ENCODE measurements around the gene SELENOM.

SELENOM gene, protein sequence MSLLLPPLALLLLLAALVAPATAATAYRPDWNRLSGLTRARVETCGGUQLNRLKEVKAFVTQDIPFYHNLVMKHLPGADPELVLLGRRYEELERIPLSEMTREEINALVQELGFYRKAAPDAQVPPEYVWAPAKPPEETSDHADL

DNA sequence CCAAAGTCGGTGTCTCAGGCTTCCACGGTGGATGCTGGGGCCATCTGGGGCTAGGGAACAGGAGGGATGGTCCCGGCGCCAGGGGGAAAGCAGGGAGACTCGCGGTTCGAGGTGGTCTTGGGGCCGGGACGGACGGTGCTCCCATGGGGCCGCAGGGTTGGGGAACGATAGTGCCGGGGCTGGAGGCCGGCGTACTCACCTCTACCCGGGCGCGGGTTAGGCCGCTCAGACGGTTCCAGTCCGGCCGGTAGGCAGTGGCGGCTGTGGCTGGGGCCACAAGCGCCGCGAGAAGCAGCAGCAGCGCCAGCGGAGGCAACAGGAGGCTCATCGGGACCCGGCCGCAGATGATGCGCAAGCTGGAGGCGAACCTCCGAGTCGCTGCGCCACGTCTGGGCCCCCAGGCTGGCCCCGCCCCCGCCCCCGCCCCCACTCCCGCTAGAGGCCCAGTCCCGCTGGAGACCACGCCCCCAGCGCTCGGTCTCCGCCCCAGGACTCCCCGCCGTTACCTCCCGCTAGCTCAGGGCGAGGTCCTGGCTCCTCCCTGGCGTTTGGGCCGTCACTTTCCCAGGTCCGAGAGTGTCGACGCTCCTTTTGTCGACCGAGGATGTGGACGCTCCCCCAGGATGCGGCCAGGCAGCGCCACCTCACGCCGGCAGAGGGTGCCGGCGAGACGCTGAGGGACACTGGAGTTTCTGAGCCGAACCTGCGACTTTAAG lies at the start of gene SELENOM:
SELENOM (minus strand) TSS at position 391 of the 716 bp plus-strand sequence; CDS start at position 328, 63 bp downstream.
- FAIRE-seq, result peak; percentile 33

DNA sequence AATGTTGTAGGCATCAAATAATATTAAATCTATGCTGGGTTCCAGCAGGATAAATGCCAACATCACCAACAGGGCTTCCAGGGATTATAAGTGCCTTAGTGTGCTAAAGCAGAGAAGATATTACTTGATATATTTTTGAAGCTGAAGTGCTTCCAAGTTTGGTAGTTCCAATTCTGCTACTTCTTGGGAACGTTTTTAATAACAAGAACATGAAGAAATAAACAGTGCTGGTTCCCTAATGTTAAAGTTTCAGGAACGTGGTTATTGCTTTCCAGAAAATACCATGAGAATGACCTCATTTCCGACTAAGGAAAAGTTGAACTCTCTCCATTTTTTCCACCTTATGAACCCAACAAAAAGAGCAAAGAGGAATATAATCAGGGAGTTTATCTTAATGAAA lies 48.1 kb upstream of the SELENOM start:
- no peak for FAIRE-seq

DNA sequence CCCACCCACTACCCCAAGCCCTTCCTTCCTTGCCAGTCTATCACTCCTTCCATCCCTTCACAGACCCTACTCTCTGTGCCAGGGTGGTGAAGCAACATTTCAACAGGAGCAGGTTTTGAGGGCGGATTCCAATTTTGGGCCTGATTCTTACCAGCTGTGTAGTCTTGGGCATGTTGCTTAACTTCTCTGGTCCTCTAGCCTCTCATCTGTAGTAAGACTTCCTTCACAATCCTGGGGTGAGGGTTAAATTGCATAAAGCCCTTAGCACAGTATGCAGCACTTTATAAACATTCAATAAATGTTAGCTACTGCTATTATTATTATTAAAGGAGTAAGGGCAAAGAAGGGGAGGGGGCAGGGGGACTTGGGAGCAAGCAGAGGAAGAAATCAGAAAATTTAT lies 47.6 kb upstream of the SELENOM start:
- FAIRE-seq, result no peak

DNA sequence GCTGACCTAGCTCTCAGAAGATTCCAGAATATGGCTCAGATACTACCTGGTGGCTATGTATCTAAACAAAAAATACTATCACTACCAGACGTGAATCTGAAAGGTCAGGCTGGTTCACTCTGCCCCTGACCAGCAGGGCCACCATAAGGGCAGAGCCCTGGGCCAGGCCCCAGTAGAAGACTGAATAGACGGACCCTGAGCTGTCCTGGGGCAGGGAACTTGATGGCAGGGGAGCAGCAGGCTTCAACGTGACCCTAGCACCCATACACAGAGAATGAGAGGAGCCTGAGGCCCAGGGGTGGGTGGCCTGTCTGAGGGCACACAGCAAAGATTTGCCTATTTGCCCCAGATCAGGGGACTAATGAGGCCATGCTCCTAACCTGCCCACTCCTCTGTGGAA lies 46.0 kb upstream of the SELENOM start:
- no peak for FAIRE-seq

DNA sequence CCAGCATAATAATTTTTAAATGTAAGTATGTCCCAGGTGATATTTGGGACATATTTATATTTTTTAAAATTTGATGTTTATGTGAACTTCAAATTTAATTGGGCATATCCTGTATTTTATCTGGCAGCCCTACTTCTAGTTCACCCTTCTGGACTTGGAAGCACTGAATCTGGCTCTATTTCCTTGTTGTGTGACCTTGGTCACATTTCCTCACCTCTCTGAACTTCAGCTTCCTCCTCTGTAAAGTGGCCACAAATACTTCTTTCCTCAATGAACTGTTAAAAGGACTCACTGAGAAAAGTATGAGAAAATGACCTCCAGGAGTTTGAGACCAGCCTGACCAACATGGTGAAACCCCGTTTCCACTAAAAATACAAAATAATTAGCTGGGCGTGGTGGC lies 44.5 kb upstream of the SELENOM start:
- FAIRE-seq, result no peak

DNA sequence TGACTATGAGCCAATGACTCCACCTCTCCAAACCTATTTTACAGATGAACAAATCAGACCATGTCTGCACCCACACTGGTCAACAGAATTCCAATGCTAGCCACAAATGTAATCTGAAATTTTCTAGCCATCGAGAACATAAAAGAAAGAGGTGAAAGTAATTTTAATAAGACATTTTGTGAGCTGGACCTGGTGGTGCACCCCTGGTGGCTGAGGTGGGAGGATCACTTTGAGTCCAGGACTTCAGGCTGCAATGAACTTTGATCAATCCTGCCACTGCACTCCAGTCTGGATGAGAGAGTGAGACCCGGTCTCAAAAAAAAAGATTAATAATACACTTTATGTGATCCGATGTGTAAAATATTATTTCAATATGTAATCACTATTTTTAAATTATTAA lies 43.2 kb upstream of the SELENOM start:
- no peak for FAIRE-seq

DNA sequence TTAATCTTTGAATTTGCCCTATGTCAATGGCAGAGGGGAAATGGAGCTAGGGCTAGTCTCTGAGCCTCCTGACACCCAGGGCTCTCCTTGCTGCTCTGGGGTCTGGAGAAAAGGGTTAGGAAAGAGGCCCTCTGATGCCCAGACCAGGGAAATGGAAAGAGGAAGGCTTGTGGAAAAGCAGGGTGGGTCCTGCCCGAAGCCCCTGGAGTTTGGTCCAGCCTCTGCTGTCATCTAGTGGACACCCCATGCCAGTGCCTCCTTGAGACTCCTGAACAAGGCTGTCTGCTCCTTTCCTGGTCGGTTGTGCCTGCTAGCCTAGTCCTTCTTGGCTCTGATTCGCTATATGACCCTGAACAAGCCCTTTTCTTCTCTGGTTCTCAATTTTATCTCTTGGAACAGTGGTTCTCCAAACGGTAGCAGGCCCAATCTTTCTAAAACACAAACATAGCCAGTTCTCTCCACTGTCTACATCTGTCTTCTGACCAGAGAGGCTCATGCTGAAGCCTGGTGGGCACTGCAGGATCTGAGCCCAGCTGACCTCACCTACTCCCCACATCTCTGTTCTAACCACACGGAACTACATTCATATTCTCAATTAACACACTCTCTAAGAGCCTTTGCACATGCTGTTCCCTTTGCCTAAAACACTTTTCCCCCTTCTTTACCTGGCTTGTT lies 41.7 kb upstream of the SELENOM start:
- FAIRE-seq, result no peak

DNA sequence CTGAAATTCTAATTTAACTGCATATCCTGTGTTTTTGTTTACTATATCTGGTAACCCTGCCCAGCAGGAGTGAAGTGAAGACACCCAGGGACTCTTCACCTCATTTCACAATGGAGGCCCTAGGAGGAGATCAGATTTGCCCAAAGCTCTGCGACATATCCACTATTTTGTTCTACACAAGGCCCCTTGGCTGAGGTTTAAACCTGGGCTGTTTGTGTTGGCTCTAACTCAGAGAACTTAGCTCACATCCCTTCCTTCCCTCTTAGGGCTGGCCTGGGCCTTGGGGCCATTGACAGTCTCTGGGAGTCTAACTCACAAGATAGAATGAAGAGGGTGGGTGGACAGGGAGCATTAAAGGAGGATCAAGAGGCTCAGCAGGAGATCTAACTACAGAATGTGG lies 41.1 kb upstream of the SELENOM start:
- FAIRE-seq, result no peak

DNA sequence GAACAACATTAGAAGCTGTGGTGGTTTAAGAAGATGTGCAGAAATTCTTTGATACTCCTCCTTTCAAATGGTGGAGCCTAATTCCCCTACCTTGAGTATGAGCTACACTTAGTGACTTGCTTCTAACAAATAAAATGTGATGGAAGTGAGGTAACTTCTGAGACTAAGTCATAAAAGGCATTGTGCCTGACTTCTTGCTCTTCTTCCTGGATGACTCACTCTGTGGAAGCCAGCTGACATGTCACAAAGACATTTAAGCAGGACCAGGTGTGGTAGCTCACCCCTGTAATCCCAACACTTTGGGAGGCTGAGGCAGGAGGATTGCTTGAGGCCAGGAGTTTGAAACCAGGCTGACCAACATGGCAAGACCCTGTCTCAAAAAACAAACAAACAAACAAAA lies 36.9 kb upstream of the SELENOM start:
- no peak for FAIRE-seq

DNA sequence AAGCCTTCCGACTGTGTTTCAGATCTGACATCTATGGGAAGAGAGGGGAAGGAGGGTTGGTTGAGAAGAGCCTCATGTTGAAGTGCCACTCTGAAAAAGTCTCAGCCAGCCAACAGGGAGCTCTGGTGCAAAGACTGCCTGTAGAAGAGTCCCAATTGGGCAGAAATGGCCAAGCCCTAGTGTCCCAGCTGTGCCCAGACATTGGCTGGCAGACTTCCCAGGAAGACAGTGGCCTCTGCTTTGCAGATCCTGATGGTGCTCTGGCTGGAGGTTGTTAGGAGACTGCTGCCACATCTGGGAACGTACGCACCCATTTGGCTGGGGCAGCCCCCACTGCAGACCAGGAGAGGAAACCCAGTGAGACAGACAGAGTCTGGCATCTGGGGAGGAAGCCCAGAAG lies 36.2 kb upstream of the SELENOM start:
- FAIRE-seq, result no peak

DNA sequence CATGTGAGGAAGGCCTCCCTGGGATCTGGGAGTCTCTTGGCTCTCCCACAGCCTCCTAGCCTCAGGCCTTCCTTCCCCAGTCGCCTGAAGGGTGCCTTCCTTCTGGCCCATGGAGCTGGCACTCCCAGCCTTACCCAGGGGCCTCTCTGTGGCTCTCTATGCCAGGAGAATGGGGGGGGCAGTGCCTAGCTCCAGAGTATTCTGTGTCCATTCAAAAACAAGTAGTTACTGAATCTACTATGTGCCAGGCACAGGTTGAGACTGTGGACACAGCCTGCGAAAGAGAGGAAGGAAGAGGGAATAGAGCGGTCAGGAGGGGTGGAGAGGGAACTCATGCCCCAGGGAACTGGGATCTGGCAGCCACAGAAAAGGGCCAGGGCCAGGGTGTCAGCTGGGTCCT lies 35.7 kb upstream of the SELENOM start:
- FAIRE-seq, result no peak

DNA sequence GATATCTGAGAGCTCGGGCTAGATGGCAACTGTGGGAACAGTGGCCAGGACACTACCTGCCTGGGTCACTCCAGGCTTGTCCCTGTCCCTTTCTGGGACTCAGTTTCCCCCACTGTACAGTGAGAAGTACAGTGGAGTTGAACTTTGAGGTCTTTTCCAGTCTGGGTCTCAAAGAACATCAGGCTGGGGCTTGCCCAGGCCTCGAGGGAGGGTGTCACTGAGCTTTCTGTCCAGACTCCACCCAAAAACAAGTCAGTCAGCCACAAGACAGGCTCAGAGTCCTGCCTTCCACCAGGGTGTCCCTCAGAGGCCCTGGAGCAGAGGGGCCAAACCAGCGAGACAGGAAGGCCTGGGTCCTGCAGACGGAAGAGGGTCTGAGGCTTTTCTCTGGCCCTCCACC lies 34.9 kb upstream of the SELENOM start:
- FAIRE-seq, result no peak

DNA sequence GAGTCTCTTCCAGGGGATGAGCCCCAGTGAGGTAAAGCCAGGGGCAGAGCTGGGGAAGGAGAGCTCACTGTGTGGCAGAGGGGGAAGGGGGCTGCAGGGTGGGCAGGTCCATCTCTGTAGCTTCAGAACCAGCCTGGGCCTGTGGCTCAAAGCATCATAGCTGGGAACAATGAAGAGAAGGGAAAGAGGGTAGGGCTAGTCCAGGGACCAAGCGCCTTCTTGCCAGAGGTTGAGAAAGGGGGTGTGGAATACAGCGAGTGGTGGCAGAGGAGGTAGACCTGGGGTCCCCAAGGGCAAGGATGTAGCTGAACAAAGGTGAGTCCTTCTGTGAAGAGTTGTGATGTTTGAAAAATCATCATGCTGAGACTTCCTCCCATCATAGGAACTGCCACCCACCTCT lies 34.2 kb upstream of the SELENOM start:
- FAIRE-seq, result no peak

DNA sequence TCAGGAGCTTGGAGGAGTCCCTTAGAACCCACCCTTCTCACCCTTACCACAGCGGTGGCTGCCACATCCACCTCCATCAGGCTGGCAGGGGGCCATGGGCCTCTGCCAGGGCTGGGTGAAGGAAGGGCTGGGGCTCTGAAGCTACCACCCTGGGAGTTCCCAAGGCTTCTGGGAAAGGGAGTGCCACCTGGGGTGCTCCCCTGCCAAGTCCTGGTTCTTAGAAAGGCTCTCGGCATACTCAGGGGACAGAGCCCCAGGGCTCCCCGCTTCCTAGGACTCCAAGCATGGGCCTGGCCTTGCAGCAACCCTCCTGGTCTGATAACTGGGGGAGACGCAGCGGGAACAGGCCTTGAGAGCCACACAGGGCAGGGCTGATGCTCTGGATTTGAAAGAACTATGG lies 33.4 kb upstream of the SELENOM start:
- no peak for FAIRE-seq

DNA sequence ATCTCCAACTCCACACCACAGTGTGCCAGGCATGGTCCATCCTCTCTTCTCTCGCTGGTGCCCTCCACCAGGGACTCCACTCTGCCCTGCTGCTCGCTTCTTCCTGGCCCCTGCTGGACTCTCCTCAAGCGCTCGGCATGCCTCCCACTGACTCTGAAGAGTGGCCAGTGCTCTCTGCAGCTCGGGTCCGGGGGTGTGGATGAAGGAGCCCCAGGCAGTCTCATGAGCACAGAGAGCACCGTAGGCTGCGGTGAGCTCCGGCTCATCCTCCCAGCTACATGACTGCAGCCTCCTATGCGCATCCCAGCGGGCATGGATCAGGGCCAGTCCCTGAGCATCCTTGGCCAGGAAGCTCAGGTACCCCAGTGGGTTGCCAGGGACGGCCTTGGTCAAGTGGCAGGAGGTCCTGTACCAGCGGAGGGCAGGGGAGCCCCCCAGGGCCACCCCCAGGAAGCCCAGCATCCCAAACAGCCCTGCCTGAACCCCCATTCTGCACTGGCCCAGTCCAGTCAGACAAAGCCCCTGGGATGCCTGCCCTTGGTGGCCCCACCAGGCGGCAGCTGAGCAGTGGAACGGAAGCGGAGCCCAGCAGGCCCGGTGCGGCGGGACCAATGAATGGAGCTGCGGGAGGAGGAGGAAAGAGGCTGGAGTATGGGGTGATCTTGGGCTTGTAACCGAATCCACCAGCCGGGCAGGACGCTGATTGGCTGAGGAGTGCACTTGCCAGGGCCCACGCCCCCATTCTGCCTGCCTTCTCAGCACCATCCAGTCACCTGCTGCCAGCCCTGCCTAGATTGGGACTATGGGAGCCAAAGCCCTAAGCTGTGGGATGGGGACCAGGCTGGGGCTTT lies 32.7 kb upstream of the SELENOM start, which contains the start of gene PLA2G3:
PLA2G3 (minus strand) TSS at position 643 of the 851 bp plus-strand sequence; CDS start at position 489, 154 bp downstream.
- FAIRE-seq, result no peak

DNA sequence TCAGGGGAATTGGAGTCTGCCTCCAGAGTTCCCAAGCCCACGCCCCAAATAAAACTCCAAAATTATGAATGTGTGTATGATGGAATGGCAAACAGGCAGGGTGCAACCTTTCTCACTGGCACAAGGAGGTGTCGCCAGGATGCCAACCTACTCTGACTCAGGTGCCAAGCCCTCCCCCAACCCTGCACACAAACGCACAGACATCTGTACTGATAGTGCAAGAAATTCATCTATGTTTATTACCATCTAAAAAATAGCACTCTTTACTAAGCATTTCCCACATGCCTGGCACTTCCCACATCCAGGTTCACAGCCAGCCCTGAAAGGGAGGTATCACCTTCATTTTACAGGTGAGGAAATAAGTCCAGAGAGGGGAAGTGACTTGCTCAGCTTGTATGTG lies 31.7 kb upstream of the SELENOM start:
- no peak for FAIRE-seq

DNA sequence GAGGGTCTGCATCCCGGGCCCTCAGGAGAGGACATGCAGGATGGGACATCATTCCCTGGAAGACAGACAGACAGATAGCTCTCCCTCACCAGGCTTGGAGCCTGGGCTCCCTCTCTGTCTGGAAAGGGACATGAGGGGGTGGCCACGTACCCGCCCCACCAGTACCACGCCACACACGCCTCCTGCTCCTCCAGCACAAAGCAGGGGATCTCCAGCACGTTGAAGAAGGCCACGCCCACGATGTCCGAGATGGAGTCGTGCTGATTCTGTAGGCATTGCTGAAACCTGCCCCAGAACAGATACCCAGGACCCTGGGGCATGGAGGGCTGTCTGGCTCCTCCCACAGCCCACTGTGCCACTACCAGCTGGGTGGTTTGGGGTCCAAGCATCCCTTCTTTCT lies 30.8 kb upstream of the SELENOM start:
- FAIRE-seq, result no peak

DNA sequence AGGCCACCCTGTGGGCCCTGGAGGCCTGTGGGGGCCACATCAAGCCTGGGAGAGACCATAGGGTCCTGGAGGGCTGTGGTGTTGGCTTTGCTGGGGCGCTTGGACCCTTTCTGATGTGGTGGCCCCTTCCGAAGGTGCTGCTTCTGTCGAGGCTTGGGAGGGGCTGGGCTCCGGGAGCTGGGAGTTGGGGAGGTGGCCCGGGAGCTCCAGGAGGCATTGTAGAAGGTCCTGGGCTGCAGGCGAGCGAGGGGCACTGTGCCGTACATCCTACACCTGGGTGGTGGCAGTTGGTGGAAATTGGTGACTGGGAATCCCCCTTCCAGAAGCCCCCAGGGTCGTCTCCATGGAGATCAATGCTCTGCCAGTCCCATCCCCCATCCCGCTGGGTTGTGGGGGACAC lies 30.4 kb upstream of the SELENOM start:
- FAIRE-seq, result no peak

DNA sequence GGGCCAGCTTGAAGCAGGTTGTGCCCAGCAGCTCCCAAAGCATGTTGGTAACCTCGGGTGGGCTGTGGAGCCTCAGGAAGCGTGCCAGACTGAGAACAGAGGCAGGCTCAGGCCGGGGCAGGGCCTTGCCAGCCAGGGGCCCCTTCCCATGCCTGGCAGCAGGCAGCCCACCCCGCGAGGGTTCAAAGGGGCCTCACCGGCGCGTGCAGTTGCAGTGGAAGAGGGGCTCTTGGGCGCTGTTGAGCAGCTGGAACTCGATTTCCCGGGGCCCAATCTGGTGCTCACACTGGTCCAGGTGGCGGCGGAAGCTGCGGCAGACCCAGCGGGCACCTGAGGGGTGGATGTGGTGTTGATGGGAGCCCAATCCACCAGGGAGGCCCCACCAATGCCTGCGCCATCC lies 29.3 kb upstream of the SELENOM start:
- no peak for FAIRE-seq

DNA sequence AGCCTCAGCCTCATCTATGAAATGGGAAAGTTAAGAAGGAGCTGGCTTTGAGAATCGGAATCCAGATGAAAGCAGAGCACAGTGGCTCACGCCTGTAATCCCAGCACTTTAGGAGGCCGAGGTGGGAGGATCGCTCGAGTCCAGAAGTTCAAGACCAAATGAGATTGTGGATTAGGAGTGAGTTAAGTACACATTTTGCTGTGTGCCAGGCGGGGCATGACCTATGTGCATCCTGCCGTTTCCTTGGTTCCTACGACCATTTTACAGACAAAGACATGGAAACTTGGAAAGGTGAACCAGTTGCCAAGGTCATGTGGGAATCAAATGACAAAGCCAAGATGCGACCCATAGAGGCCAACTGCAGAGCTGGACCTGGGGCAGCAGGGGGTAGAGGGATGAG lies 28.8 kb upstream of the SELENOM start:
- FAIRE-seq, result no peak

DNA sequence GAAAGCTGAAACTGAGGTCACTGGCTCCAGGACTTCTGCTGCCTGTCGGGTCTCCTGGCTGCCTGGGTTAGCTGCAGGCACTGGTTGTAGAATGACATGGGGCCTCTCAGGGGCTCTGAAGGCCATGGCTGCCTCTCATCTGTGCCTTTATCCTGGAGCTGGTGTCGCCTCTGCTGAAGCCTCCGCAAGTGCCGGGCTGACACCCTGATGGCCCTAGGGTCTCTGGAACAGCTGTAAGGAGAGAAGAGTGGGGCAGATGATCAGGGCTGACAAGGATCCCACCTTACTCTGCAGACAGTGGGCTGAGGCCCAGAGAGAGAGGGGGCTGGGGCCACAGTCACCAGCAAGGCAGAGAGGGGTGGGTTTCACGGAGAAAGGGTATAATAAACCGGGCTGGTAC lies 28.3 kb upstream of the SELENOM start:
- FAIRE-seq, result no peak

DNA sequence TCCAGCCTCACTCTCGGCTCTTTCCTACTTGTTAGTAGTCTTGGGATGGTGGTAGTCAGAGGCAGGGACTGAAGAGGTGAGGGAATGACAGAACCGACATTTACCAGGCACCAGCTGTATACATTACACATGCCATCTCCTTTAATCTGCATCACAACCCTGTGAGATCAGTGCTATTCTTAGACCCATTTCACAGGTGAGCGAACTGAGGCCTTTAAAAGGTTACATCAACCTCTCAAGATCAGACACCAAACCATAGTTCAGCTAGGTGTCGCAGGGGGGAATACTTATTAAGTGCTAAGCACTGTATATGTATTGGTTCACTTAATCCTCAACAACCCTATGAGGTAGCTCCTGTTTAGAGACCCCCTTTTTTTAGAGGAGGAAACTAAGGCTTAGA lies 27.3 kb upstream of the SELENOM start:
- no peak for FAIRE-seq

DNA sequence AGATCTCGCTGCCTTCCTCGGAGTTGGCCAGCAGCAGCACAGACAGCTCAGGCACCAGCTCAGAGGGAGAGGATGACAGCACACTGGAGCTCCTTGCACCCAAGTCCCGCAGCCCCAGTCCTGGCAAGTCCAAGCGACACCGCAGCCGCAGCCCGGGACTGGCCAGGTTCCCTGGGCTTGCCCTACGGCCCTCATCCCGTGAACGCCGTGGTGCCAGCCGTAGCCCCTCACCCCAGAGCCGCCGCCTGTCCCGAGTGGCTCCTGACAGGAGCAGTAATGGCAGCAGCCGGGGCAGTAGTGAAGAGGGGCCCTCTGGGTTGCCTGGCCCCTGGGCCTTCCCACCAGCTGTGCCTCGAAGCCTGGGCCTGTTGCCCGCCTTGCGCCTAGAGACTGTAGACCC lies 26.5 kb upstream of the SELENOM start:
- FAIRE-seq, result no peak

Data from islet of Langerhans (tissue), 1 donor.